H9 (cell line): Measurements from ENCODE around the gene DQX1. TPM values are rescaled to one million over a fixed set of nuclear protein-coding genes. Genes with fewer than 3 reads are reported as not detected.

Experiments
- DNase-seq: peaks from one replicate; pipeline ENCODE4 v3.0.0-alpha.2; 2017
- H2AFZ ChIP-seq: one replicate; pipeline ENCODE4 v1.6.1; 2013; ENCODE audit warnings: mild to moderate bottlenecking, low read length, control low read depth, moderate library complexity
- H2AK5ac ChIP-seq: 2 replicates; pipeline ENCODE4 v1.6.1; 2013; ENCODE audit warnings: low read length, control low read depth, mixed read lengths; ENCODE audit not compliant: insufficient read length
- H2BK120ac ChIP-seq: one replicate; pipeline ENCODE4 v1.6.1; 2013; ENCODE audit warnings: low read depth, mild to moderate bottlenecking, low read length, control low read depth, inconsistent platforms; ENCODE audit not compliant: poor library complexity, severe bottlenecking
- H2BK12ac ChIP-seq: 2 replicates; pipeline ENCODE4 v1.6.1; 2013; ENCODE audit warnings: low read length, control low read depth, mixed read lengths, low read depth; ENCODE audit not compliant: insufficient read length
- H2BK15ac ChIP-seq: 2 replicates; pipeline ENCODE4 v1.6.1; 2013; ENCODE audit warnings: low read depth, low read length, control low read depth
- H2BK20ac ChIP-seq: one replicate; pipeline ENCODE4 v1.6.1; 2013; ENCODE audit warnings: low read depth, mild to moderate bottlenecking, low read length, control low read depth, inconsistent platforms; ENCODE audit not compliant: poor library complexity, severe bottlenecking
- H2BK5ac ChIP-seq: 2 replicates; pipeline ENCODE4 v1.6.1; 2013; ENCODE audit warnings: low read length, control low read depth, mixed read lengths; ENCODE audit not compliant: insufficient read length
- H3K14ac ChIP-seq: 2 replicates; pipeline ENCODE4 v1.6.1; 2013; ENCODE audit warnings: low read length, control low read depth; ENCODE audit not compliant: insufficient read depth
- H3K18ac ChIP-seq: 2 replicates; pipeline ENCODE4 v1.6.1; 2013; ENCODE audit warnings: low read depth, mild to moderate bottlenecking, mixed read lengths, low read length, control low read depth; ENCODE audit not compliant: insufficient read length
- H3K23ac ChIP-seq: 2 replicates; pipeline ENCODE4 v1.6.1; 2013; ENCODE audit warnings: low read length, control low read depth, mixed read lengths, low read depth; ENCODE audit not compliant: insufficient read length
- H3K23me2 ChIP-seq: 2 replicates; pipeline ENCODE4 v1.6.1; 2013; ENCODE audit warnings: low read depth, mild to moderate bottlenecking, mixed read lengths, low read length, control low read depth; ENCODE audit not compliant: insufficient read length, poor library complexity, severe bottlenecking
- H3K27ac ChIP-seq: 2 replicates; pipeline ENCODE4 v1.5.1; 2013; ENCODE audit warnings: low read length, control low read depth, mixed read lengths, low read depth; ENCODE audit not compliant: insufficient read length
- H3K27me3 ChIP-seq: 2 replicates; pipeline ENCODE4 v1.6.1; 2013; ENCODE audit warnings: low read length, control low read depth, inconsistent platforms; ENCODE audit not compliant: insufficient read depth
- H3K4ac ChIP-seq: 2 replicates; pipeline ENCODE4 v1.6.1; 2013; ENCODE audit warnings: low read depth, mild to moderate bottlenecking, control low read depth, inconsistent platforms, low read length, moderate library complexity
- H3K4me1 ChIP-seq: 2 replicates; pipeline ENCODE4 v1.6.1; 2013; ENCODE audit warnings: low read length, control low read depth, inconsistent platforms; ENCODE audit not compliant: insufficient read depth
- H3K4me2 ChIP-seq: 2 replicates; pipeline ENCODE4 v1.6.1; 2013; ENCODE audit warnings: low read length, control low read depth, mixed read lengths; ENCODE audit not compliant: insufficient read length, insufficient read depth
- H3K56ac ChIP-seq: 2 replicates; pipeline ENCODE4 v1.6.1; 2013; ENCODE audit warnings: low read depth, mild to moderate bottlenecking, mixed read lengths, low read length, control low read depth; ENCODE audit not compliant: insufficient read length
- H3K79me1 ChIP-seq: 2 replicates; pipeline ENCODE4 v1.6.1; 2013; ENCODE audit warnings: low read depth, mild to moderate bottlenecking, moderate library complexity, low read length, control low read depth, inconsistent platforms; ENCODE audit not compliant: insufficient read depth, poor library complexity, severe bottlenecking
- H3K79me2 ChIP-seq: 2 replicates; pipeline ENCODE4 v1.6.1; 2013; ENCODE audit warnings: low read length, control low read depth, inconsistent platforms; ENCODE audit not compliant: insufficient read depth
- H3K9ac ChIP-seq: 2 replicates; pipeline ENCODE4 v1.6.1; 2013; ENCODE audit warnings: low read length, control low read depth, mixed read lengths; ENCODE audit not compliant: insufficient read length; ENCODE audit errors: extremely low read depth
- H3K9me3 ChIP-seq: one replicate; pipeline ENCODE4 v1.6.1; 2013; ENCODE audit warnings: low read depth, low read length, inconsistent platforms; ENCODE audit not compliant: control insufficient read depth
- H3T11ph ChIP-seq: one replicate; pipeline ENCODE4 v1.6.1; 2013; ENCODE audit warnings: mild to moderate bottlenecking, low read length, control low read depth, inconsistent platforms
- H4K20me1 ChIP-seq: one replicate; pipeline ENCODE4 v1.6.1; 2013; ENCODE audit not compliant: control insufficient read depth, insufficient read length, insufficient read depth
- H4K5ac ChIP-seq: 2 replicates; pipeline ENCODE4 v1.6.1; 2013; ENCODE audit warnings: low read depth, mild to moderate bottlenecking, mixed read lengths, low read length, control low read depth; ENCODE audit not compliant: insufficient read length
- H4K8ac ChIP-seq: replicated peaks from 2 replicates; pipeline ENCODE4 v1.6.1; 2013; ENCODE audit warnings: low read length, control low read depth, mixed read lengths, low read depth; ENCODE audit not compliant: insufficient read length
- H4K91ac ChIP-seq: 2 replicates; pipeline ENCODE4 v1.6.1; 2013; ENCODE audit warnings: low read depth, mild to moderate bottlenecking, moderate library complexity, mixed read lengths, low read length, control low read depth; ENCODE audit not compliant: insufficient read length
- H3K27ac Mint-ChIP-seq, 3 experiments: 2 replicates in 2 of 3; 3 replicates in 1 of 3; pipeline ENCODE4 v1.8.0; 2020 to 2021; ENCODE audit warnings: mixed read lengths in 3 of 3, mild to moderate bottlenecking in 1 of 3, moderate library complexity in 1 of 3
- H3K27me3 Mint-ChIP-seq: 2 replicates; pipeline ENCODE4 v1.8.0; 2021; ENCODE audit warnings: low read depth, mild to moderate bottlenecking, moderate library complexity, mixed read lengths
- H3K36me3 Mint-ChIP-seq, 3 experiments: 2 replicates in 2 of 3; 3 replicates in 1 of 3; pipeline ENCODE4 v1.8.0; 2020 to 2021; ENCODE audit warnings: low read depth in 3 of 3, mixed read lengths in 3 of 3; ENCODE audit not compliant: insufficient read depth in 1 of 3
- H3K4me1 Mint-ChIP-seq, 2 experiments: 2 replicates each; pipeline ENCODE4 v1.8.0; 2020; ENCODE audit warnings: mixed read lengths in 2 of 2
- H3K4me3 Mint-ChIP-seq, 2 experiments: 2 replicates in 1 of 2; 3 replicates in 1 of 2; pipeline ENCODE4 v1.8.0; 2020 to 2021; ENCODE audit warnings: mild to moderate bottlenecking in 2 of 2, mixed read lengths in 2 of 2, moderate library complexity in 1 of 2
- H3K9me3 Mint-ChIP-seq, 2 experiments: 2 replicates in 1 of 2; 3 replicates in 1 of 2; pipeline ENCODE4 v1.8.0; 2020; ENCODE audit warnings: mild to moderate bottlenecking in 2 of 2, mixed read lengths in 2 of 2, moderate library complexity in 1 of 2
- WGBS: extraction: QIAGEN DNeasy Blood & Tissue Kit; methylation state at CpG from one replicate; pipeline ENCODE4 v1.1.7; 2013; ENCODE audit warnings: missing lambda C conversion rate, low lambda C conversion rate, mixed read lengths; ENCODE audit not compliant: insufficient read length; ENCODE audit errors: extremely low coverage; 5-methylcytosine and 5-hydroxymethylcytosine counted together
- total RNA-seq: library from RNA; stranded (reverse); gene quantifications from 2 replicates; pipeline ENCODE4 v1.2.1, GENCODE V29; 2021
- TF ChIP-seq, protein P1 (sequence below): fragments of 200-600 bp; sonication (generic); conservative IDR thresholded peaks from 3 replicates; pipeline ENCODE4 v1.8.0; 2021; ENCODE audit warnings: antibody characterized with exemption, mild to moderate bottlenecking

Gene DQX1
- total RNA-seq, 1 experiment from 2014 or later, result 0.98 TPM

DNA sequence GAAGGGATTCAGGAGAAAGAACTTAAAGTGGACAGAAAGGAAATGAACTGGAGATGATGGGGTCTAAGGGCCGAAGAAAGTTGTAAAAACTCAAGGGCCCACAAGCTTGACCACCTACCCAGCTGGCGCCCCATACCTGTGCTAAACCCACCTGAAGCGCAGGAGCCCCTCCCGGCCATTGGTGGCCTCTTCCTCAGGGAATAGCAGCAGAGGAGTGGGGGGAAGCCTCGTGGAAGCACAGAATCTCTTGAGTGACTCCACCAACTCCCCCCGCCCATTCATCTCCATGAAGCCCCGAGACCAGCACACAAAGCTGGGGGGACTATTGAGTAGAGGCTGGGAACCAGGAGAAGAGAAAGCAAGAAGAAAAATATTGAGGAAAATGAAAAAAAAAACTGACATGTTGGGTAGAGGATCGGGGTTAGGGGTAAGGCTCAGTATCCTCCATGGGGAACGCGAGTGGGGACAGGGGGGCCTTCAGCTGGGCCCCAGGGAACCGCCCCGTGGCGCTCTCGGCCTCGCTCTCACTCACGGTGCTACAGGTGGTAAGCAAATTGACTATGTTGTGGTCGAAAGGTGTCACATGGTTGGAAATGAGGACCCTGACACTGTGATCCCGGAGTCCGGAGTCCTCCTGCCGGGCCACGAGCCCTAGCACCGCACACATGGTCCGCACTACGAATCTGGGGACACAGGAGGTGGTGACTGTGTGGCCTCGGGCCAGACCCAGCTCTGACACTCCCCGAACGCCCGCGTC, 2.7 kb upstream of the DQX1 start:
- peaks cover 4% of the 10 kb centered on the region for H3K79me1 ChIP-seq
- H3K23ac ChIP-seq, result no peak overlapping the region
- no peak overlapping the region for H3K56ac ChIP-seq
- H3T11ph ChIP-seq, result no peak overlapping the region
- no peak overlapping the region for H2BK12ac ChIP-seq
- Mint-ChIP-seq H3K4me1 (peaks cover 17 to 22% of the 10 kb centered on the region in 2 experiments), H3K9me3 (no peaks in the 10 kb centered on the region; a peak in 1 of 5 replicates), H3K36me3 (peaks cover 30 to 57% (median 43%) of the 10 kb centered on the region in 3 experiments), H3K4me3 (peak overlapping the region; percentile 98 to 99), H3K27me3 (peaks cover 6% of the 10 kb centered on the region), H3K27ac (peak overlapping the region; percentile 79 to 97 (median 93))
- H3K27me3 ChIP-seq, result no peaks in the 10 kb centered on the region
- no peak overlapping the region for H2BK120ac ChIP-seq
- H3K9ac ChIP-seq, result peak overlapping the region; percentile 86
- TF ChIP-seq, protein P1, sequence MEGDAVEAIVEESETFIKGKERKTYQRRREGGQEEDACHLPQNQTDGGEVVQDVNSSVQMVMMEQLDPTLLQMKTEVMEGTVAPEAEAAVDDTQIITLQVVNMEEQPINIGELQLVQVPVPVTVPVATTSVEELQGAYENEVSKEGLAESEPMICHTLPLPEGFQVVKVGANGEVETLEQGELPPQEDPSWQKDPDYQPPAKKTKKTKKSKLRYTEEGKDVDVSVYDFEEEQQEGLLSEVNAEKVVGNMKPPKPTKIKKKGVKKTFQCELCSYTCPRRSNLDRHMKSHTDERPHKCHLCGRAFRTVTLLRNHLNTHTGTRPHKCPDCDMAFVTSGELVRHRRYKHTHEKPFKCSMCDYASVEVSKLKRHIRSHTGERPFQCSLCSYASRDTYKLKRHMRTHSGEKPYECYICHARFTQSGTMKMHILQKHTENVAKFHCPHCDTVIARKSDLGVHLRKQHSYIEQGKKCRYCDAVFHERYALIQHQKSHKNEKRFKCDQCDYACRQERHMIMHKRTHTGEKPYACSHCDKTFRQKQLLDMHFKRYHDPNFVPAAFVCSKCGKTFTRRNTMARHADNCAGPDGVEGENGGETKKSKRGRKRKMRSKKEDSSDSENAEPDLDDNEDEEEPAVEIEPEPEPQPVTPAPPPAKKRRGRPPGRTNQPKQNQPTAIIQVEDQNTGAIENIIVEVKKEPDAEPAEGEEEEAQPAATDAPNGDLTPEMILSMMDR, result no peak
- no peak overlapping the region for H2AK5ac ChIP-seq
- no peak overlapping the region for H4K5ac ChIP-seq
- no peak overlapping the region for H2BK20ac ChIP-seq
- H3K27ac ChIP-seq, result no peak overlapping the region
- H4K8ac ChIP-seq, result no peak overlapping the region
- H2BK5ac ChIP-seq, result no peak overlapping the region
- H3K9me3 ChIP-seq, result no peaks in the 10 kb centered on the region
- peak overlapping the region; percentile 84 for H3K14ac ChIP-seq
- H4K91ac ChIP-seq, result no peak overlapping the region
- peaks cover 15% of the 10 kb centered on the region for H3K23me2 ChIP-seq
- H2AFZ ChIP-seq, result no peak overlapping the region
- H3K79me2 ChIP-seq, result peaks cover 4% of the 10 kb centered on the region; the same call in 1 of the 2 replicates
- H3K4me1 ChIP-seq, result peaks cover 4% of the 10 kb centered on the region; the same call in 1 of the 2 replicates
- no peaks in the 10 kb centered on the region for H4K20me1 ChIP-seq
- WGBS, result no CpG with 5 or more reads among the region's 29 CpGs
- H3K18ac ChIP-seq, result no peak overlapping the region
- peak overlapping the region; percentile 80 for H3K4me2 ChIP-seq
- no peak overlapping the region for H3K4ac ChIP-seq
- no peak overlapping the region for H2BK15ac ChIP-seq
- no peak for DNase-seq
